NCI-H2107 (cell line): ENCODE measurements around the gene SPI1.
"Not testable (repeated sequence)": the region's sequence is repeated elsewhere in the genome, so short reads cannot be mapped to it uniquely, and the experiment has no call there.

Source experiments
- DNase-seq: peaks from one replicate; lab custom pipeline; 2025; lab: John Stamatoyannopoulos, UW

The SPI1 gene

GRCh38 chr11:47340010-47340409 is 38.3 kb downstream of the SPI1 start:
- DNase-seq: no peak

- no peak for DNase-seq
These were observed 39.7 kb downstream of the SPI1 start for GRCh38 chr11:47338396-47339241.

- DNase-seq: no peak
These were observed 41.0 kb downstream of the SPI1 start for GRCh38 chr11:47337229-47337924.

GRCh38 chr11:47336595-47336994 is 41.8 kb downstream of the SPI1 start:
- DNase-seq: no peak

GRCh38 chr11:47335733-47336132 is 42.6 kb downstream of the SPI1 start:
- no peak for DNase-seq

- DNase-seq: not testable (repeated sequence)
These were observed 43.5 kb downstream of the SPI1 start for GRCh38 chr11:47334699-47335411.

- no peak for DNase-seq
These were observed 44.4 kb downstream of the SPI1 start for GRCh38 chr11:47333886-47334443.

GRCh38 chr11:47333526-47333845 is 44.9 kb downstream of the SPI1 start:
- no peak for DNase-seq

GRCh38 chr11:47332791-47333525 is 45.4 kb downstream of the SPI1 start:
- DNase-seq: no peak

GRCh38 chr11:47332303-47332711 is 46.0 kb downstream of the SPI1 start:
- DNase-seq: no peak

GRCh38 chr11:47331454-47332302 is 46.7 kb downstream of the SPI1 start:
- DNase-seq: no peak

GRCh38 chr11:47329987-47330931 is 48.1 kb downstream of the SPI1 start:
- peak; percentile 30 for DNase-seq

GRCh38 chr11:47329431-47329986 is 48.8 kb downstream of the SPI1 start:
- no peak for DNase-seq

GRCh38 chr11:47328449-47329390 is 49.6 kb downstream of the SPI1 start:
- no peak for DNase-seq

GRCh38 chr11:47327949-47328348 is 50.4 kb downstream of the SPI1 start:
- DNase-seq: no peak

- DNase-seq: peak; percentile 43
These were observed 51.3 kb downstream of the SPI1 start for GRCh38 chr11:47327025-47327424.

GRCh38 chr11:47326198-47326597 is 52.1 kb downstream of the SPI1 start:
- DNase-seq: no peak
